Vagina (tissue), 2 donors: Measurements from ENCODE around the gene LCK.

ENCODE experiments used
- POLR2A ChIP-seq, 2 donors: fragments of 450-650 bp; IDR thresholded peaks; one replicate each; pipeline ENCODE4 v1.6.1; 2017; ENCODE audit warnings: antibody characterized with exemption in 2 of 2, mild to moderate bottlenecking in 2 of 2, moderate library complexity in 2 of 2
- POLR2AphosphoS5 ChIP-seq, 2 donors: sonication (generic); formaldehyde crosslinking; IDR thresholded peaks; one replicate each; pipeline ENCODE4 v1.9.0; 2017; ENCODE audit warnings: antibody characterized with exemption in 2 of 2, mild to moderate bottlenecking in 2 of 2, low read depth in 1 of 2; ENCODE audit not compliant: insufficient read depth in 1 of 2

GRCh38 chr1:32299327-32299726, 48.3 kb downstream of the LCK start:
- TF ChIP-seq POLR2A (IDR thresholded peaks at IDR 0.05), result no peak
- no peak for TF ChIP-seq POLR2AphosphoS5 (IDR thresholded peaks at IDR 0.05; ENCODE audit: insufficient read depth in 1 of 2, low read depth in 1 of 2)
